NCI-H82 treated with DMSO at 0.1 percent for 48 hours (cell line): ENCODE data around the gene VPS54.
"Not testable (repeated sequence)": the region's sequence is repeated elsewhere in the genome, so short reads cannot be mapped to it uniquely, and the experiment has no call there.

Experiments used
- DNase-seq: peaks from one replicate; lab custom pipeline; 2025; ENCODE audit not compliant: unreplicated experiment; lab: John Stamatoyannopoulos, UW

VPS54 gene

GRCh38 chr2:63993871-63994270 is 25.4 kb downstream of the VPS54 start:
- DNase-seq = no peak

- DNase-seq = not testable (repeated sequence)
These were observed 26.1 kb downstream of the VPS54 start for GRCh38 chr2:63993130-63993584.

- peak; percentile 98 for DNase-seq
These were observed 27.1 kb downstream of the VPS54 start for GRCh38 chr2:63992061-63992685.

- not testable (repeated sequence) for DNase-seq
These were observed 27.8 kb downstream of the VPS54 start for GRCh38 chr2:63991173-63991999.

GRCh38 chr2:63990072-63990471 is 29.2 kb downstream of the VPS54 start:
- no peak for DNase-seq

- DNase-seq = not testable (repeated sequence)
These were observed 30.3 kb downstream of the VPS54 start for GRCh38 chr2:63988842-63989436.

- no peak for DNase-seq
These were observed 34.4 kb downstream of the VPS54 start for GRCh38 chr2:63984606-63985359.

GRCh38 chr2:63983986-63984605 is 35.1 kb downstream of the VPS54 start:
- no peak for DNase-seq

GRCh38 chr2:63982335-63982734 is 36.9 kb downstream of the VPS54 start:
- DNase-seq = no peak

GRCh38 chr2:63981702-63982103 is 37.5 kb downstream of the VPS54 start:
- DNase-seq = no peak

GRCh38 chr2:63980794-63981193 is 38.4 kb downstream of the VPS54 start:
- DNase-seq = no peak

- DNase-seq = no peak
These were observed 41.3 kb downstream of the VPS54 start for GRCh38 chr2:63977904-63978303.

GRCh38 chr2:63976125-63976510 is 43.1 kb downstream of the VPS54 start:
- DNase-seq = no peak

- no peak for DNase-seq
These were observed 43.6 kb downstream of the VPS54 start for GRCh38 chr2:63975437-63976124.

GRCh38 chr2:63975036-63975435 is 44.2 kb downstream of the VPS54 start:
- DNase-seq = not testable (repeated sequence)

GRCh38 chr2:63962186-63962585 is 57.0 kb downstream of the VPS54 start:
- DNase-seq = no peak

- DNase-seq = no peak
These were observed 68.8 kb downstream of the VPS54 start for GRCh38 chr2:63950414-63950813.

GRCh38 chr2:63942788-63943187 is 76.4 kb downstream of the VPS54 start:
- no peak for DNase-seq

- DNase-seq = not testable (repeated sequence)
These were observed 87.1 kb downstream of the VPS54 start for GRCh38 chr2:63932104-63932503.

GRCh38 chr2:63926815-63927214 is 92.4 kb downstream of the VPS54 start:
- no peak for DNase-seq
